ENCODE results near the gene TLCD5. TPM values are rescaled to one million over a fixed set of nuclear protein-coding genes. Genes with fewer than 3 reads are reported as not detected.

The TLCD5 gene
- total and polyA plus RNA-seq, 2 donors (not counting 1 experiment from before 2014, with no cell fraction given): 13.2 to 17.0 TPM

- peaks cover 11% of the 10 kb centered on the region for H3K4me1 ChIP-seq (ENCODE audit: control insufficient read depth, extremely low read depth, insufficient read depth, low read length)
- no peaks in the 10 kb centered on the region for H3K9me3 ChIP-seq (ENCODE audit: control insufficient read depth, insufficient read depth, low read depth, low read length)
- no peak overlapping the region for H3K4me2 ChIP-seq (ENCODE audit: extremely low read depth, insufficient read depth, low read length)
- no peaks in the 10 kb centered on the region for H3K79me2 ChIP-seq (ENCODE audit: control insufficient read depth, insufficient read depth, low read length)
- no peak overlapping the region for H3K4me3 ChIP-seq (replicated peaks in 1 of 4; ENCODE audit: control extremely low read depth in 1 of 4, insufficient read depth in 1 of 4, low read depth in 3 of 4, low read length in 4 of 4)
- H3K9ac ChIP-seq (ENCODE audit: insufficient read depth, low read length): no peak overlapping the region
- H3K36me3 ChIP-seq (ENCODE audit: control insufficient read depth, insufficient read depth, low read length): no peaks in the 10 kb centered on the region
- H3K27me3 ChIP-seq (ENCODE audit: control insufficient read depth, insufficient read depth, low read length): peaks cover 4% of the 10 kb centered on the region
- DNase-seq (ENCODE audit: low read depth in 2 of 2): no peak
- no peak overlapping the region for H3K27ac ChIP-seq (ENCODE audit: insufficient read depth, low read length)
- TF ChIP-seq EZH2 (IDR thresholded peaks at IDR 0.05; ENCODE audit: low read length, missing control alignments): no peak
- no peak for TF ChIP-seq CTCF (conservative IDR thresholded peaks at IDR 0.05 in 1 of 2, IDR thresholded peaks at IDR 0.05 in 1 of 2; ENCODE audit: low read depth in 1 of 2, low read length in 2 of 2)
- H2AFZ ChIP-seq (ENCODE audit: low read length): no peak overlapping the region
- no peaks in the 10 kb centered on the region for H4K20me1 ChIP-seq (ENCODE audit: control insufficient read depth, extremely low read depth, insufficient read depth, low read length)
Observed at GRCh38 chr11:120305286-120305685, 19.8 kb upstream of the TLCD5 start.

GRCh38 chr11:120306519-120307242 is 18.4 kb upstream of the TLCD5 start:
- Histone ChIP-seq H3K27ac (ENCODE audit: insufficient read depth, low read length) (peak overlapping the region; percentile 52), H3K9ac (ENCODE audit: insufficient read depth, low read length) (no peak overlapping the region), H4K20me1 (ENCODE audit: control insufficient read depth, extremely low read depth, insufficient read depth, low read length) (no peaks in the 10 kb centered on the region), H3K4me2 (ENCODE audit: extremely low read depth, insufficient read depth, low read length) (peak overlapping the region; percentile 45), H3K79me2 (ENCODE audit: control insufficient read depth, insufficient read depth, low read length) (no peaks in the 10 kb centered on the region), H3K9me3 (ENCODE audit: control insufficient read depth, insufficient read depth, low read depth, low read length) (no peaks in the 10 kb centered on the region), H2AFZ (ENCODE audit: low read length) (peak overlapping the region; percentile 67), H3K27me3 (ENCODE audit: control insufficient read depth, insufficient read depth, low read length) (peaks cover 2% of the 10 kb centered on the region), H3K36me3 (ENCODE audit: control insufficient read depth, insufficient read depth, low read length) (no peaks in the 10 kb centered on the region), H3K4me3 (replicated peaks in 1 of 4; ENCODE audit: control extremely low read depth in 1 of 4, insufficient read depth in 1 of 4, low read depth in 3 of 4, low read length in 4 of 4) (no peak overlapping the region), H3K4me1 (ENCODE audit: control insufficient read depth, extremely low read depth, insufficient read depth, low read length) (peaks cover 11% of the 10 kb centered on the region)
- peak; percentile 86 to 93 for DNase-seq (ENCODE audit: low read depth in 2 of 2)
- no peak for TF ChIP-seq EZH2 (IDR thresholded peaks at IDR 0.05; ENCODE audit: low read length, missing control alignments)
- peak; percentile 61 to 66 for TF ChIP-seq CTCF (conservative IDR thresholded peaks at IDR 0.05 in 1 of 2, IDR thresholded peaks at IDR 0.05 in 1 of 2; ENCODE audit: low read depth in 1 of 2, low read length in 2 of 2)

GRCh38 chr11:120307476-120307875 is 17.6 kb upstream of the TLCD5 start:
- no peak overlapping the region for H3K4me3 ChIP-seq (replicated peaks in 1 of 4; ENCODE audit: control extremely low read depth in 1 of 4, insufficient read depth in 1 of 4, low read depth in 3 of 4, low read length in 4 of 4)
- DNase-seq (ENCODE audit: low read depth in 2 of 2): no peak
- H3K27ac ChIP-seq (ENCODE audit: insufficient read depth, low read length): no peak overlapping the region
- H2AFZ ChIP-seq (ENCODE audit: low read length): no peak overlapping the region
- no peak overlapping the region for H3K4me2 ChIP-seq (ENCODE audit: extremely low read depth, insufficient read depth, low read length)
- H3K9ac ChIP-seq (ENCODE audit: insufficient read depth, low read length): no peak overlapping the region
- peaks cover 11% of the 10 kb centered on the region for H3K4me1 ChIP-seq (ENCODE audit: control insufficient read depth, extremely low read depth, insufficient read depth, low read length)
- H3K9me3 ChIP-seq (ENCODE audit: control insufficient read depth, insufficient read depth, low read depth, low read length): no peaks in the 10 kb centered on the region
- no peaks in the 10 kb centered on the region for H3K36me3 ChIP-seq (ENCODE audit: control insufficient read depth, insufficient read depth, low read length)
- H4K20me1 ChIP-seq (ENCODE audit: control insufficient read depth, extremely low read depth, insufficient read depth, low read length): no peaks in the 10 kb centered on the region
- no peak for TF ChIP-seq CTCF (conservative IDR thresholded peaks at IDR 0.05 in 1 of 2, IDR thresholded peaks at IDR 0.05 in 1 of 2; ENCODE audit: low read depth in 1 of 2, low read length in 2 of 2)
- no peak for TF ChIP-seq EZH2 (IDR thresholded peaks at IDR 0.05; ENCODE audit: low read length, missing control alignments)
- no peaks in the 10 kb centered on the region for H3K79me2 ChIP-seq (ENCODE audit: control insufficient read depth, insufficient read depth, low read length)
- no peaks in the 10 kb centered on the region for H3K27me3 ChIP-seq (ENCODE audit: control insufficient read depth, insufficient read depth, low read length)
